ENCODE results near the gene CAPN11. TPM values are rescaled to one million over a fixed set of nuclear protein-coding genes. Genes with fewer than 3 reads are reported as not detected.

The CAPN11 gene
- total RNA-seq = not detected in 2 replicates

DNA sequence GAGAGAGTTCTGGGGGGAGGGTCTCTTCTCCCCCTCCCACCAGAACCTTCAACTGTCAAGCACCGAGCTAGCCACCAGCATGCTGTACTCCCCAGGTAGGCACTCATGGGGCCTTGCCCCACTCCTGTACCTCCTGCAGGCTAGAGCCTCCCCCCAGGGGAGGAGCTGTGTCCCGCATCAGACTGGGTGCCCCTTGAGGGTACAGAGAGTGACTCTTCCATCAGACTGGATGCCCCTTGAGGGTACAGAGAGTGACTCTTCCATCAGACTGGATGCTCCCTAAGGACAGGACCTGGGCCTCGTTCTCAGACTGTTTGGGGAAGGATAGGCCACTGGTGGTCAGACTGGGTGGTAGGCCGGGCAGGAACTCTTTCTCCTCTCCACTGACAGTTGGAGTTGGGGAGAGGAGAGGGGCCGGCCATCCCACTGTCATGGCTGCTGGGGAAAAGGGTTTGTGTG, at the start of gene CAPN11:
Gene CAPN11, plus strand, starts transcription at position 51 of the 459 bp plus-strand sequence. Its CDS starts 29 bp downstream, at position 80.
- intact Hi-C loops (cut with micrococcal nuclease) = no loop called here

DNA sequence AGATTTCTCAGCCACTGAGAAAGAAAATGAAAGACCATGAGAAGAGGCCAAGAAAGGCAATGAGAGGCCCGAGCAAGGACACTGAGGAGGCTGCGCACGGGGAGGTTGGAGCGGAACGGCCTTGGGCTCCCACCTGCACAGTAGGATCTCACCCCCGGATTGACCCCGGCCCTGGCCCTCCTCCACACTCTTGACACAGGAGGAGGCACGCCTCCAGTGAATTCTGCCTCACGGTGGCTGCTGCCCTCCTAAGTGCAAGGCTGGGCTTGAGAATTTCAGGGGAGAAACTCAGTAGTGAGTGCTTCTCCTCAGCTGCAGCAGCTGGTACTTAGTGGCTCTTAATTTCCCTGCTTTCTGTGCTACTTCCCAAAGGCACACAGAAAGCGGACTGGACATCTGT, 49.4 kb upstream of the CAPN11 start:
- intact Hi-C loops (cut with micrococcal nuclease) = no loop called here

GRCh38 chr6:44110005-44110676, 48.5 kb upstream of the CAPN11 start:
- intact Hi-C loops (cut with micrococcal nuclease) = no loop called here

DNA sequence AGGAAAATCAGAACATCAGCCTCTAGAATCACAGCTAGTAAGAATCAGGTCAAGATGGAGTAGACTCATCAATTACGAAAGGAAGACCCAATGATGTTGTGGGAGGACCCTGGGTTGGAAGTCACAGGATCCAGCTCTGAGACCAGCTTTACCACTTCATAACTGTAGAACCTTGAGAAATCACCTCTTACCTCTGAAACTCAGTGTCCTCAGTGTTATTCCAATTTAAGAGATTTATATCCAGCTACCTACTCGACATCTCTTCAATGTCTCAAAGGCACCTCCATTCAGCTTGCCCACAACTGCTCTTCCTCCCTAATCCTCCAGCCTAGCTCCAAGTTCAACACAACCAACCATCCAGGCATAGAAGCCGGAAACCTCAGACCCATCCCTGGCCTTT, 47.7 kb upstream of the CAPN11 start:
- intact Hi-C loops (cut with micrococcal nuclease) = no loop called here

- intact Hi-C loops (cut with micrococcal nuclease) = no loop called here
These were observed 46.9 kb upstream of the CAPN11 start for GRCh38 chr6:44111434-44112417.

DNA sequence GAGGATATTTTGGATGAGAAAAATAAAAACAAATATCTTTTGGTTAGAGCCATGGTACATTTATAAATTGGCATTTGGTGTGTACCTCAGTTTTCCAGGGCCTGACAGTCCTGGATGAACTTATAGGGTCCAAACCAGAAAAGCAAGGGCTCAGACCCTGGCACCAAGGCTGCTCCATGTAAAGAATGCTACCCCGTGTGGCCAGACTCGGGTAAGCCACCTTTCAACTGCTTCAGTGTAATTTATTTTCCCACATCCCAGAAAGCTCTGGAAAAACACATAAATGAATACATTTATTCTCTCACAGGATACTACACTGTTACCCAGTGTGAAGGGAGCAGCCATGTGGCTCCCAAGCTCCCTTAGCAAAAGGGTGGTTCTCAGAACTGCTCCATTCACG, 45.2 kb upstream of the CAPN11 start:
- intact Hi-C loops (cut with micrococcal nuclease) = no loop called here

- intact Hi-C loops (cut with micrococcal nuclease) = loop anchor here (5.0 kb wide), 1 partner anchor 36 kb away; no protein-coding TSS in a partner anchor
These were observed 42.8 kb upstream of the CAPN11 start for GRCh38 chr6:44115866-44116265.

GRCh38 chr6:44116641-44117382, 41.8 kb upstream of the CAPN11 start:
- intact Hi-C loops (cut with micrococcal nuclease) = loop anchor here (5.0 kb wide), 1 partner anchor 35 kb away; no protein-coding TSS in a partner anchor

GRCh38 chr6:44117397-44118128, 41.1 kb upstream of the CAPN11 start:
- intact Hi-C loops (cut with micrococcal nuclease) = loop anchor here (5.0 kb wide), 1 partner anchor 35 kb away; no protein-coding TSS in a partner anchor

- intact Hi-C loops (cut with micrococcal nuclease) = loop anchor here (5.0 to 10.0 kb wide), 2 partner anchors 33 to 735 kb away; no protein-coding TSS in a partner anchor
These were observed 38.8 kb upstream of the CAPN11 start for GRCh38 chr6:44119704-44120262.

DNA sequence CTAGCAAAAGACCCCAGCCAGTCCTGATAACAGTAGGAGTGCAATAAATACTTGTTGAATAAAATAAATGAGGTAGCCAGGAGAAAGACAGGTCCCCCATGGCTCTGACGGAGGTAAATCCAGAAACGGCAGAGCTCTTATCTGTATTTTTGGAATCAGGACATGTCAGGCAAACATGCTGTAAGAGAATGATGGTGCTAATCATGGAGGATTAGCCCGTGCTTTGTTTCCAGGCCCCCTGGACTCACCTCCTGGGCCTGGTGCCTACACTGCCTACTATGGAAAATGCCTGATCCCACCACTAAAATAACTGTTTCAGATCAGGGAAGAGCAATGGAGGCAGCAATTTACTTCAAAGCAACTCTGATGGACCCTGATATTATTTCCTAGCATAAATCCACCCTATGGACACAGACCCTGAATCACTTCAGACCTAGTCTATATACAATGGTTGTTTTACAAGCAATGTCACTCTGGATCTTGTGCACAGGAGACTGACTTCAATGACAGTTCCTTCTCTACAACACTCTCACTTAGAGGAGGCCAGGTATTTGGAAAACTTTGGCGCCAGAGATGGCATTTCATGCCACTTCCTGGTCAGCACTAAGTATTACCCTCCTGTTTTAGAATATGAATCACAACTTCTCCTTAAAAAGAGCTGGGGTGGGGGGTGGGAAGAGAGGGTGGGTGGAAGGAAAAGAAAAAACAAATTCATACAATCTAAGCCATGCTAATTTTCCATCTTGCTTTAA, 37.8 kb upstream of the CAPN11 start:
- intact Hi-C loops (cut with micrococcal nuclease) = loop anchor here (10.0 kb wide), 1 partner anchor 736 kb away; no protein-coding TSS in a partner anchor

DNA sequence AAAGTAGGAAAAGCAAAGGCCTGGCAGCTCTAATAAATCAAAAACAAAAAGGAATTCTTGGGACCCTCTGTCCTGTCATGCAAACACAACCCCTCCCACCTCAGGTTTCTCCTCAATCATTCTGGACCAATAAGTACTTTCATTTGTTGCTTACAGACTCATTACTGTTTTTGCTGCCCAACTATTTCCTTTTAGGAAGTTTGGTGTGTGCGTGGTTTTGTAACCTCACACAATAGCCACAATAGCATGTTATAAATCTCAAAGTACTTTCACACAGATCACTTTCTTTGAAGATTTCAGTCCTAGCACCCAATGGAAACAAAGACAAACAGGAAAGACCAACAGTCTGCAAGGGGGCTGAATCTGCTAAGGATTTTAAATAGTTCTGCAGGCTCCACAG, 35.8 kb upstream of the CAPN11 start:
- intact Hi-C loops (cut with micrococcal nuclease) = loop anchor here (10.0 kb wide), 1 partner anchor 738 kb away; no protein-coding TSS in a partner anchor

DNA sequence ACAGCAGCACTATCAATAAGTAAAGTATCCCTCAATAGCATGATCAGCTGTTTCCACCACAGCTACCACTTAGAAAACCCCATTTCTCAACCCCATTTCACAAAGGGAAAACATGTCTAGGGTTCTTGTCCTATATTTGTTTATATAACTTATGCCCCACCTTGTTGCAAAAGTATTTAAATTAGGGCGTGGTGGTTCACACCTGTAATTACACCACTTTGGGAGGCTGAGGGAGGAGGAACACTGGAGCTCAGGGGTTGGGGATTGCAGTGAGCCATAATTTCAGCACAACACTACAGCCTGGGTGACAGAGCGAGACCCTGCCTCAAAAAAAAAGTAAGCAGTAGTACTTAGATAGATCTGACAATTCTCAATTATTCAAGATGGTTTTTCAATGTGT, 35.1 kb upstream of the CAPN11 start:
- intact Hi-C loops (cut with micrococcal nuclease) = loop anchor here (10.0 kb wide), 1 partner anchor 739 kb away; no protein-coding TSS in a partner anchor

- intact Hi-C loops (cut with micrococcal nuclease) = loop anchor here (1.0 to 10.0 kb wide), 12 partner anchors 26 to 954 kb away; partner anchors contain the start of genes CDC5L, HSP90AB1, NFKBIE and POLR1C
These were observed 32.1 kb upstream of the CAPN11 start for GRCh38 chr6:44126320-44127149.

GRCh38 chr6:44127186-44128019, 31.2 kb upstream of the CAPN11 start, which contains the start of the genes MRPL14 and TMEM63B:
MRPL14 (minus strand) TSS chr6:44127452; CDS start chr6:44116611, 10,841 bp downstream.
TMEM63B (plus strand) TSS chr6:44127554; CDS start chr6:44134585, 7,031 bp downstream.
- intact Hi-C loops (cut with micrococcal nuclease) = loop anchor here (1.0 to 10.0 kb wide), 9 partner anchors 29 to 955 kb away; partner anchors contain the start of genes CDC5L, NFKBIE, POLR1C and SRF

DNA sequence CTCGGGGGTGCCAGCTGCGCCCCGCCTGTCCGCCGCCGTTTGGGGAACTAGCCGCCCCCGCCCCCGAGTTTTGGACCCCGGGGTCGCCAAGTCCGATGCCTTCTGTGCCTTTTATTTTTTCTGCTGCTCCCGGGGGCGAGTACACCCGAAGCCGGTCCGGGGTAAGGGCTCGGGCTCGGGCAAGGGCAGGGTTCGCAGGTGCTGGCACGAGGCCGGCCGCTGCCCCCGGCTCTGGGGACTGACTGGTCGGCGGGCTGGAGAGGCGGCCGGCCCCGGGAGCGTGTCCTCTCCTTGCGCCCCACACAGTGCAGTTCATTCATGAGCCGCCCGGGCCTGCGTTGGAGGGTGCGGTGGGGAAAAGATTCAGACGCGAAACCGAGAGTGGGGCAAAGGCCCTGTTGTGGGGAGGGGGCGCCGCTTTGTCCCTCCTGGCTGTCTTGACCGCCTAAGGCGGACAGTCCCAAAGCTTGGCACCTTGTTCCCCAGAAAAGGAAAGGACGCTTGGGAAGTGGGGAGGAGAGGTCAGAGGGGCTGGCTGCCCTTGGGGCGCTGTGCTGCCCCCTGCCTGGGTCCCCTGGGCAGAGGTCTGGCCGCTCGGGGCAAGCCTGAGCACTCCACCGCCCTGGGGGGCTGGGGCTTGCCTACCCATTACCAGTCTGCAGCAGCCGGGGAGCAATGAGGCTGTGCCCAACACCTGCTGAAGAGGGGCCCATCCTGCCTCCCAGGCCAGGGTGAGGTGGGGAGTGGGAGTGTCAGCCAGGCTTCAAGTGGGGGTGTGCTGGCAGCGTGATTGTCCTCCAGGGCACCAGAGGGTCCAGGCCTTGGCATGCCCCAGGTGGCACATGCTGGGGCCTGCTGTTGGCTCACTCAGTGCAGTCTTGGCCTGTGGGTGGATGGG, 30.4 kb upstream of the CAPN11 start:
- intact Hi-C loops (cut with micrococcal nuclease) = loop anchor here (5.0 to 10.0 kb wide), 2 partner anchors 743 to 956 kb away; partner anchors contain the start of gene SRF

Data from T-helper 1 cell treated with Interleukin-12 subunit alpha and Interleukin-12 subunit beta and Interleukin-4 antibody, amounts not matched to agents 30 ng/mL and 1 ng/mL, for 36 hours (primary cell).